GM12801 (cell line): ENCODE data around the gene PWP2.

ENCODE experiments used
- TF ChIP-seq, protein P1 (sequence below): IDR thresholded peaks from one replicate; pipeline ENCODE4 v1.5.1; 2011; ENCODE audit warnings: control low read depth; ENCODE audit not compliant: insufficient read length; ENCODE audit errors: extremely low read depth

PWP2 gene

DNA sequence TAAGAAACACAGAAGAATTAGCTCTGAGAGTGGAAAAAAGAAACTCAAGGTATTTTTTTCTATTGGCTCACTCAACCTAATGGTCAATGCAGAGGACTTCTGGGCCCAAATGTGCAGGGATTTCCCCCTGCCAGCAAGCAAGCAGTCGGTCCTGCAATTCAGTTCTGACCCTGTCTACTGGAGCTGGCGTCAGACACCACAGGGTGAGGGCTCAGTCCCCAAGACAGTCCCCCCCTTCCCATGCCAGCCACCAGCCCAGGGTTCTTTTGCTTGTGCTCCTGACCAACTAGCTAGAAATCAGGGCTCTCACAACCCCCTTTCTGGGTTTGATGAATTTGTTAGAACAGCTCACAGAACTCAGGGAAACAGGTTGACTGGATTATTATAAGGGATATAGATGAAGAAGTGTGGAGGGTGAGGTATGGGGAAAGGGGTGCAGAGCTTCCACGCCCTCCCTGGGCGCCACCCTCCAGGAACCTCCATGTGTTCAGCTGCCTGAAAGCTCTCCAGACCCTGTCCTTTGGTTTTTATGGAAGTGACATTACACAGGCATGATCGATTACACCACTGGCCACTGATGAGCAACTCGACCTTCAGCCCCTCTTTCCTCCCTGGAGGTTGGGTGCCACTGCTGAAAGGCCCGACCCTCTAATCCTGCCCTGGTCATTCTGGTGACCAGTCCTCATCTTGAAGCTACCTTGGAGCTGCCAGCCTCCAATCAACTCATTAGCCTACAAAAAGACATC, 22.5 kb upstream of the PWP2 start:
- TF ChIP-seq, protein P1, sequence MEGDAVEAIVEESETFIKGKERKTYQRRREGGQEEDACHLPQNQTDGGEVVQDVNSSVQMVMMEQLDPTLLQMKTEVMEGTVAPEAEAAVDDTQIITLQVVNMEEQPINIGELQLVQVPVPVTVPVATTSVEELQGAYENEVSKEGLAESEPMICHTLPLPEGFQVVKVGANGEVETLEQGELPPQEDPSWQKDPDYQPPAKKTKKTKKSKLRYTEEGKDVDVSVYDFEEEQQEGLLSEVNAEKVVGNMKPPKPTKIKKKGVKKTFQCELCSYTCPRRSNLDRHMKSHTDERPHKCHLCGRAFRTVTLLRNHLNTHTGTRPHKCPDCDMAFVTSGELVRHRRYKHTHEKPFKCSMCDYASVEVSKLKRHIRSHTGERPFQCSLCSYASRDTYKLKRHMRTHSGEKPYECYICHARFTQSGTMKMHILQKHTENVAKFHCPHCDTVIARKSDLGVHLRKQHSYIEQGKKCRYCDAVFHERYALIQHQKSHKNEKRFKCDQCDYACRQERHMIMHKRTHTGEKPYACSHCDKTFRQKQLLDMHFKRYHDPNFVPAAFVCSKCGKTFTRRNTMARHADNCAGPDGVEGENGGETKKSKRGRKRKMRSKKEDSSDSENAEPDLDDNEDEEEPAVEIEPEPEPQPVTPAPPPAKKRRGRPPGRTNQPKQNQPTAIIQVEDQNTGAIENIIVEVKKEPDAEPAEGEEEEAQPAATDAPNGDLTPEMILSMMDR, result no peak

DNA sequence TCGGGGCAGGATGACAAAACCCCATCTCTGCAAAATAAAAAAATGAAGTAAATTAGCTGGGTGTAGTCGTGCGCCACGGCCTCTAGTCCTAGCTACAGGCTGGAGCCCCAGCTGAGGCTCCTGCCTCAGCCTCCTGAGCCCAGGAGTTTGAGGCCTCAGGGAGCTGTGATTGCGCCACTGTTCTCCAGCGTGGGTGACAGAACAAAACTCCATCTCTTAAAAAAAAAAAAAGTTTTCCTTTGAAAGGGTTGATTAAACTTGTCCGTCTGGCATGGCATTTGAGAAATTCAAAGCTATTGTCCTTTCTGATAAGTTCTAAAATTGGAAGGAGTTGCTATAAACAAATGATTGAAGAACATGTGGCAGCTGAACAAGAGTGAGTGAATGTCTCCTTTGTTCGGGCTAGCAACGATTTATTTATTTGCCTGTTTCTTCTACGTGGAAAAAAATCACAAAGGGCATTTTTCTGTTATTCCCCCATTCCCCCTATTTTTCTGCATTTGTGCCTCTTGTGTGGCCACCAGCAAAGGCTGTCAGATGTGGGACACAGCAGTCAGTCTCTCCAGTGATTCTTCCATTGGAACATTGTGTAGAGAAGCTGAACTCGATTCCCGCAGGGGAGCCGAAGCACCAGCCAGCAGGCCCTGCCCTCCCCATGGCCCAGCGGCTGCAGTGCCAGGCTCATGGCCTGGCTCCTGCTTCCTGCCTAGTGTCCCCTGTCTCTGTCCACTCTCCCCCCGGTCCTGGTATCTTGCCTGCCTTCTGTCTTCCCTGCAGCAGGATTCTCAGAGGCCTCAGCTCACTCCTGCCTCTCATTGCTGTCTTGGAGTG, 21.5 kb upstream of the PWP2 start:
- TF ChIP-seq, protein P1, result no peak

DNA sequence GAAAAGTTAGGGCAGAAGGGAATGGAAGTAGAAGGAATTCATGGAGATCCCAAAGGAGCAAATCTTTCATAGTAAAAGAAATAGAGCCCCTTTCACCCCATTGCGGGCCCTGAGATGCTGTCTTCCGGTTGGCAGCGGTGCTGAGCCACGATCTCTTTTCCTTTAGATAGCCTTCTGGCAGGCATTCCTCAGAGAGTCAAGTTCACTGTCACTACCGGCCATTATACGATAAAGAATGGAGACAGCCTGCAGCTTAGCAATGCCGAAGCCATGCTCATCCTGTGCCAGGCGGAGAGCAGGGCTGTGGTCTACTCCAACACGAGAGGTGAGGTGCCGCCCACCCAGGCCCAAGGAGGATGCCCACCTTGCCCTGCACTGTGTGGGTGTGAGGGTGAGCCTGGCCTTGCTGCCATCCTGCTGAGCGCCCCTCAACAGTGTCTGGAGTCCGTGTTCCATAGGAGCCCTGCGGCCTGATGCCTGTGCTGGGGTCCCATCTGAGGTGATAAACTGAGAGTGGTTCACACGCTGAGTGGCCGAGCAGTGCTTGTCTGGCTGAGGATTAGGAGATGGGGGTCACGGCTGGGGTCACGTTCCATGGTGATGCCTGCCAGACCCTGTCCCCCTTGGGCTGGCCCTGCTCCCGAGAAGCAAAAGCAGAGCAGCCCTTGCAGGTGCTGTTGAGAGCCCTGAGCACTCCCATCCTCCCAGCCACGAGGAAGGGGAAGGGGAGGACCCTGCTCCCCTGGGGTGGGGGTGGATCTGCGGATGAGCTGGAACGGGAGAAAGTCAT, 20.4 kb upstream of the PWP2 start:
- TF ChIP-seq, protein P1, result no peak

DNA sequence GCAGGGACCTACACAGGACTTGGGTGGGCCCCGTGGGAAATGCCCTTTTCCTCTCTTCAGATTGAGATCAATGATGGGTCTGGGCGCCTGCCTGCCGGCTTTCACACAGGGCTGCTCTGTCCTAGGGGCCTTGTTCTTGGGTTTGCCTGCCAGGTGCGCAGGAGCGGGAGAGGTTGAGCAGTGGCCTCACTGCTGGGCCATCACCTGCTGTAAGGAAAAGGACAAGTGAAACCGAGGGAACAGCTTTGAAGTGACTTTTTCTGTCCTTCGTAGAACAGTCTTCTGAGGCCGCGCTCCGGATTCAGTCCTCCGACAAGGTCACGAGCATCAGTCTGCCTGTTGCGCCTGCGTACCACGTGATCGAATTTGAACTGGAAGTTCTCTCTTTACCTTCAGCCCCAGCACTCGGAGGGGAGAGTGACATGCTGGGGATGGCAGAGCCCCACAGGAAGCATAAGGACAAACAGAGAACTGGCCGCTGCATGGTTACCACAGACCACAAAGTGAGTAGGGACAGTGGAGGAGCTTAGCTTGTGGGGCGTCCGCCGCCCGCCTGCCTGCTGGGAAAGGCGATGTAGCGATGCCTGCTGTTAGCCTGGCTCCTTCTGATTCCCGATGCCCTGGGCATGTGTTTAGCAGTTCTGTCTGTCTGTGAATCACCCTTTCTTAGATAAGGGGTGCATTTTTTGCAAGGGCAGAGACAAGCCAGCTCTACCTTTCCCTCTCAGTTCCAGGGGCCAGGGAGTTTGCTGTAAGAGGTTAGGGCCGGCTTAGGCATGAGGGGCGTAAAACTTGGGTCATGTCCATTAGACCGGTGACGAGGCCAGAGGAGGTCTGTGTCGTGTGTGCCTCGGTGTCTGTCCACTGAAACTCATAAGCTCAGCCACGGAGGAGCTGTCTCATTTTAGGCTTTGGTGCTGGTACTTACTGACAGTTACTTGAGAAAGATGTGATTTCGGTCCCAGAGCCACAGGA, 19.5 kb upstream of the PWP2 start:
- TF ChIP-seq, protein P1, result no peak

DNA sequence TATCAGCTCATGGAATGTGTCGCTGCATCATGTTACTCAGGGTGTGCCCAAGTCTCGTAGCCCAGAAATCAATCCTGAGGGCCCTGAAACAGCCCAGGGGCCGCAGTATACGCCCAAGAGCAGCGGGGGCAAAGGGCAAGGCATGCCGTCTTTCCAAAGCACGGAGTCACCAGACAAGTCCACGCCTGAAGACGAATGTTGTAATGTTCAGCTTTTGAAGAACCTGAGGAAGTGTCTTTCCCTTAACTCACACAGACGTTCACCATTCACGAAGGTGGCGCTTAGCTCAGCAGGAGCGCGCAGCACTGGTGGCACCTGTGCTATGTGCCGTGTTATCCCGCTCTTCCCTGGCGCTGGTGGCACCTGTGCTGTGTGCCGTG, 18.8 kb upstream of the PWP2 start:
- TF ChIP-seq, protein P1, result no peak

DNA sequence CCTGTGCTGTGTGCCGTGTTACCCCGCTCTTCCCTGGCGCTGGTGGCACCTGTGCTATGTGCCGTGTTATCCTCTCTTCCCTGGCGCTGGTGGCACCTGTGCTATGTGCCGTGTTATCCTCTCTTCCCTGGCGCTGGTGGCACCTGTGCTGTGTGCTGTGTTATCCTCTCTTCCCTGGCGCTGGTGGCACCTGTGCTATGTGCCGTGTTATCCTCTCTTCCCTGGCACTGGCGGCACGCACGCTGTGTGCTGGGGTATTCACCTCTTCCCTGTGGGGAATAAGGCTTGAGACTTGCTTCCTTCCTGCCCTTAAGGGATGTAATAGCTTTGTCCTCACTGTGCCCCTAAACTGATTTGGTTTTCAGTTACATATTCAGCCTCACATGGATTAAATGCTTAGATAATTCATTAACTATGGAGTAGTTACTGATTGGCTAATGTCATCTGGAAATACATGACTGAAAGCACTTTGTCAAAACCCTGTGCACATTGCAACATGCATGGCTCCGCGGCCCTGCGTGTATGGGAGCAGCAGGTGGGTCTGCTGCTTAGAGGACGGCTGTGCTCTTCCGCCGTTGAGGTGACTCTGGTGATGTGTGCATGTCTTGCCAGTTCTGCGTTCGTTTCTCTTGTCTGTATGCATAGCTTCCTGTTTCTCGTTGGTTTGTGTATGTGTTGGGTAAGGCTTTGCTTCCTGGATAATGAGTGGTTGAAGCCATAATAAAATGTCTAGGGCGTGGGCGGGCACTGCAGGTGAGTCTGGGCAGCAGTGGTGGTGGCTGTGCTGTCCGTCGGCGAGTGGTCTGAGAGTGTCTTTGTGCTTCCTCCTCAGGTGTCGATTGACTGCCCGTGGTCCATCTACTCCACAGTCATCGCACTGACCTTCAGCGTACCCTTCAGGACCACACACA, 17.9 kb upstream of the PWP2 start:
- TF ChIP-seq, protein P1, result no peak
